NCI-H187 (cell line): Measurements from ENCODE around the gene TSPAN18.

Experiments
- DNase-seq, 2 experiments: peaks; one replicate each; lab custom pipeline; 2025; lab: John Stamatoyannopoulos, UW

The TSPAN18 gene

GRCh38 chr11:44979543-44980399, 253.0 kb downstream of the TSPAN18 start:
- no peak for DNase-seq

- no peak for DNase-seq
These were observed 254.0 kb downstream of the TSPAN18 start for GRCh38 chr11:44980533-44981427.
